Measurements from ENCODE around the gene IL25.
A peak's percentile ranks its signal among the peaks of the same experiment; 100 is the strongest.
"Not testable (repeated sequence)": the region's sequence is repeated elsewhere in the genome, so short reads cannot be mapped to it uniquely, and the experiment has no call there.

The IL25 gene

GRCh38 chr14:23372509-23372908, at the start of gene IL25:
IL25 (plus strand) TSS chr14:23372809.
- no peak for DNase-seq (ENCODE audit: low spot score)

GRCh38 chr14:23323838-23324454, 48.7 kb upstream of the IL25 start:
- DNase-seq (ENCODE audit: low spot score): no peak

GRCh38 chr14:23324455-23324846, 48.2 kb upstream of the IL25 start:
- DNase-seq (ENCODE audit: low spot score): no peak

GRCh38 chr14:23324993-23325392, 47.6 kb upstream of the IL25 start:
- DNase-seq (ENCODE audit: low spot score): no peak

GRCh38 chr14:23325746-23326145, 46.9 kb upstream of the IL25 start:
- DNase-seq (ENCODE audit: low spot score): not testable (repeated sequence)

- DNase-seq (ENCODE audit: low spot score): no peak
These were observed 45.9 kb upstream of the IL25 start for GRCh38 chr14:23326491-23327332.

- peak; percentile 89 for DNase-seq (ENCODE audit: low spot score)
These were observed 44.5 kb upstream of the IL25 start for GRCh38 chr14:23327947-23328744.

GRCh38 chr14:23335623-23336022, 37.0 kb upstream of the IL25 start:
- no peak for DNase-seq (ENCODE audit: low spot score)

GRCh38 chr14:23339506-23340268, 32.9 kb upstream of the IL25 start:
- DNase-seq (ENCODE audit: low spot score): no peak

- DNase-seq (ENCODE audit: low spot score): no peak
These were observed 28.1 kb upstream of the IL25 start for GRCh38 chr14:23344481-23344880.

- DNase-seq (ENCODE audit: low spot score): no peak
These were observed 26.5 kb upstream of the IL25 start for GRCh38 chr14:23345987-23346692.

GRCh38 chr14:23346693-23347405, 25.8 kb upstream of the IL25 start:
- no peak for DNase-seq (ENCODE audit: low spot score)

- DNase-seq (ENCODE audit: low spot score): no peak
These were observed 25.0 kb upstream of the IL25 start for GRCh38 chr14:23347406-23348296.

- no peak for DNase-seq (ENCODE audit: low spot score)
These were observed 24.3 kb upstream of the IL25 start for GRCh38 chr14:23348297-23348655.

GRCh38 chr14:23349156-23349845, 23.3 kb upstream of the IL25 start:
- no peak for DNase-seq (ENCODE audit: low spot score)

GRCh38 chr14:23351681-23352505, 20.7 kb upstream of the IL25 start:
- peak; percentile 57 for DNase-seq (ENCODE audit: low spot score)

GRCh38 chr14:23352506-23353432, 19.8 kb upstream of the IL25 start, which contains the start of gene SLC22A17:
SLC22A17 (minus strand) TSS chr14:23352887.
- peak; percentile 97 for DNase-seq (ENCODE audit: low spot score)
